ENCODE measurements around the gene UGT1A1. TPM values are rescaled to one million over a fixed set of nuclear protein-coding genes. Genes with fewer than 3 reads are reported as not detected.

The UGT1A1 gene
- polyA plus RNA-seq, 2 of the 4 experiments (the other 2 are of a cell fraction), result 1.9 TPM

DNA sequence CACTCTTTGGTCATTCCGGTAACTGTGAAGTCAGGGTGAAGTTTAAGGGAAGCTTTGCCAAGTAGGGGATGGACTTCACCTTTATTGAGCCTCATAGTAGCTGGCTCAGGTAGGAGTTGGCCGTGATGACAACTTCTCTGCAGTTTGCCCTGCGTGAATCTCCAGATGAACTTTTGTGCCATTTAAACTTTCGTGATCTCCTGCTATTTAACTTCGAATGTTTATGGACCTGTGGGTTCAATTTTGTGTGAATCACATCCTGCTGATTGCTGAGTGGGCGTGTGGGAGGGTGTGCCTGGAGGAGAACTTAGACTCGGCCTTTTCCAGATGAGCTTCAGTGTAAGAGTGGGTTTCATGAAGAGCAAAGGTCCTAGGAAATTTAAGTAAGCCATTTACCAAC is 4.2 kb downstream of the UGT1A1 start:
- Histone ChIP-seq H3K4me1 (peaks cover 48% of the 10 kb centered on the region), H3K27ac (peak overlapping the region; percentile 83 to 91), H3K4me3 (no peak overlapping the region), H3K4me2 (peak overlapping the region; percentile 52), H3K9me3 (peaks cover 4% of the 10 kb centered on the region; the same call in 2 of the 3 replicates)
- TF ChIP-seq JUN (IDR thresholded peaks at IDR 0.05) (0 out of 5 replicates have a peak, but pooled peaks of 1 of the 2 experiments have one; percentile 31), ZNF302 (CRISPR knock-in tag; IDR thresholded peaks at IDR 0.05) (no peak), EP300 (IDR thresholded peaks at IDR 0.05) (peak; percentile 8 to 74; a peak in 2 of 5 replicates), RAD21 (conservative IDR thresholded peaks at IDR 0.05 in 1 of 2, IDR thresholded peaks at IDR 0.05 in 1 of 2) (0 out of 5 replicates have a peak, but pooled peaks of 1 of the 2 experiments have one; percentile 17), NFE2L2 (conservative IDR thresholded peaks at IDR 0.05; ENCODE audit: low read length) (no peak), CHD4 (IDR thresholded peaks at IDR 0.05; ENCODE audit: borderline replicate concordance) (no peak), MAFK (IDR thresholded peaks at IDR 0.05; ENCODE audit: partially characterized antibody) (peak; percentile 50), RNF2 (IDR thresholded peaks at IDR 0.05; ENCODE audit: borderline replicate concordance, low read depth) (no peak), FOSL2 (IDR thresholded peaks at IDR 0.05) (no peak), FOSL2 (CRISPR knock-in tag; IDR thresholded peaks at IDR 0.05) (peak; percentile 45; the same call in 1 of the 2 replicates), CHD2 (IDR thresholded peaks at IDR 0.05; ENCODE audit: low read length, partially characterized antibody) (no peak), JUNB (IDR thresholded peaks at IDR 0.05) (peak; percentile 48), GATA3 (IDR thresholded peaks at IDR 0.05; ENCODE audit: borderline replicate concordance) (peak; percentile 41; the same call in 1 of the 2 replicates)
- TF ChIP-seq, protein P1, sequence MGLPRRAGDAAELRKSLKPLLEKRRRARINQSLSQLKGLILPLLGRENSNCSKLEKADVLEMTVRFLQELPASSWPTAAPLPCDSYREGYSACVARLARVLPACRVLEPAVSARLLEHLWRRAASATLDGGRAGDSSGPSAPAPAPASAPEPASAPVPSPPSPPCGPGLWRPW (IDR thresholded peaks at IDR 0.05), result no peak
- ChIA-PET CTCF (interaction anchor here (1.1 to 1.2 kb wide), 2 partner anchors 68 to 315 kb away, joined by 3 read pairs; no protein-coding TSS in a partner anchor), POLR2A (interaction anchor here (1.4 kb wide), 1 partner anchor 68 kb away, joined by 8 read pairs; no protein-coding TSS in a partner anchor)
- ATAC-seq (peak; percentile 43 to 73; a peak in 3 of 6 replicates), FAIRE-seq (no peak), DNase-seq (ENCODE audit: low read depth in 1 of 2, low spot score in 1 of 2) (peak in 1 of 2 experiments; percentile 66)
- WGBS (ENCODE audit: missing lambda C conversion rate), result 13% methylated on average over 7 of the region's 7 CpGs

DNA sequence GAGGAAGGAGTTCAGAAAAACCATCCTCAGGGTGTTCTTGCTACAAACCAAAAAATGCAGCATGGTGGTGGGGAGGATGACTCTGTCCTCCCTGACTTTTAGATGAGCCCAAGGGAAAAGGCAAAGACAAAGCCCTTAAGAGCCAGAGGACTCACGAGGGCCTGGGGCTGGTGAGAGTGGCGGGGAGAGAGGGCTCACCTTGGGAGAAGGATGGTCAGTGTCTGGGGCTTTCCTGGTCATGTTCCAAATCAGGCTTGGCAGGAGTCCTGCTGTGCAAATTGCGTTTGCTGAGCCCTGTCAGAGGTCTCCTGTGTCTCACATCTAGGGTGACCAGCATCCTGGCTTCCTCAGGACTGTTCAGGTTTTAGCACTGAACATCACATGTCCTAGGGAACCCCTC is 4.7 kb downstream of the UGT1A1 start:
- ChIA-PET CTCF (interaction anchor here (1.1 to 1.2 kb wide), 2 partner anchors 68 to 316 kb away, joined by 3 read pairs; no protein-coding TSS in a partner anchor), POLR2A (interaction anchor here (1.4 kb wide), 1 partner anchor 68 kb away, joined by 8 read pairs; no protein-coding TSS in a partner anchor)
- Histone ChIP-seq H3K9me3 (no peaks in the 10 kb centered on the region), H3K4me2 (peak overlapping the region; percentile 52), H3K4me1 (peaks cover 48% of the 10 kb centered on the region), H3K4me3 (no peak overlapping the region), H3K27ac (peak overlapping the region; percentile 83 to 91)
- ATAC-seq (peak in 1 of 2 experiments; percentile 49; a peak in 3 of 6 replicates), DNase-seq (ENCODE audit: low read depth in 1 of 2, low spot score in 1 of 2) (no peak), FAIRE-seq (no peak)
- 0 out of 2 replicates have a peak, but pooled peaks have one; percentile 7 for TF ChIP-seq POLR2A (IDR thresholded peaks at IDR 0.05; ENCODE audit: low read length)
- TF ChIP-seq JUNB (IDR thresholded peaks at IDR 0.05), result no peak
- 57% methylated on average over 3 of the region's 3 CpGs for WGBS (ENCODE audit: missing lambda C conversion rate)

DNA sequence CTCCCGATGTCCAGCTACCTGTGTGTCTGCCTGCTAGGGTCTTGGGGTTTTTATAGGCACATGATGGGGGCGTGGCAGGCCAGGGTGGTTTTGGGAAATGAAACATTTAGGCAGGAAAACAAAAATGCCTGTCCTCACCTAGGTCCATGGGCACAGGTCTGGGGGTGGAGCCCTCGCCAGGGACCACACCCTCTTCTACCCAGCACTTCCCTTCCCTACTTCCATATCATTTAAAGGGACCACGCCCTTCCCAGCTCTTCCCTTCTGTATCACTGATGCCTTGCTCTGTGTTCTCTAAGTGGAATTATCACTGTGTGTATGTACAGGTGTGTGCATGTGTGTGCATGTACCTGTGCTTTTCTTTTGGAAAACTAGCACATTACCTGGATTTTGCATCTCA is 6.3 kb downstream of the UGT1A1 start:
- 70% methylated on average over 4 of the region's 4 CpGs for WGBS (ENCODE audit: missing lambda C conversion rate)

DNA sequence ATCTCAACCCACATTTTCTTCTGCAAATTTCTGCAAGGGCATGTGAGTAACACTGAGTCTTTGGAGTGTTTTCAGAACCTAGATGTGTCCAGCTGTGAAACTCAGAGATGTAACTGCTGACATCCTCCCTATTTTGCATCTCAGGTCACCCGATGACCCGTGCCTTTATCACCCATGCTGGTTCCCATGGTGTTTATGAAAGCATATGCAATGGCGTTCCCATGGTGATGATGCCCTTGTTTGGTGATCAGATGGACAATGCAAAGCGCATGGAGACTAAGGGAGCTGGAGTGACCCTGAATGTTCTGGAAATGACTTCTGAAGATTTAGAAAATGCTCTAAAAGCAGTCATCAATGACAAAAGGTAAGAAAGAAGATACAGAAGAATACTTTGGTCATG is 8.0 kb downstream of the UGT1A1 start:
- FAIRE-seq, result no peak
- no peak for TF ChIP-seq EHMT2 (IDR thresholded peaks at IDR 0.05; ENCODE audit: low read depth)
- no peak for TF ChIP-seq TFCP2L1 (CRISPR knock-in tag; IDR thresholded peaks at IDR 0.05)
- no peak for TF ChIP-seq RNF2 (IDR thresholded peaks at IDR 0.05; ENCODE audit: borderline replicate concordance, low read depth)
- TF ChIP-seq, protein P2, sequence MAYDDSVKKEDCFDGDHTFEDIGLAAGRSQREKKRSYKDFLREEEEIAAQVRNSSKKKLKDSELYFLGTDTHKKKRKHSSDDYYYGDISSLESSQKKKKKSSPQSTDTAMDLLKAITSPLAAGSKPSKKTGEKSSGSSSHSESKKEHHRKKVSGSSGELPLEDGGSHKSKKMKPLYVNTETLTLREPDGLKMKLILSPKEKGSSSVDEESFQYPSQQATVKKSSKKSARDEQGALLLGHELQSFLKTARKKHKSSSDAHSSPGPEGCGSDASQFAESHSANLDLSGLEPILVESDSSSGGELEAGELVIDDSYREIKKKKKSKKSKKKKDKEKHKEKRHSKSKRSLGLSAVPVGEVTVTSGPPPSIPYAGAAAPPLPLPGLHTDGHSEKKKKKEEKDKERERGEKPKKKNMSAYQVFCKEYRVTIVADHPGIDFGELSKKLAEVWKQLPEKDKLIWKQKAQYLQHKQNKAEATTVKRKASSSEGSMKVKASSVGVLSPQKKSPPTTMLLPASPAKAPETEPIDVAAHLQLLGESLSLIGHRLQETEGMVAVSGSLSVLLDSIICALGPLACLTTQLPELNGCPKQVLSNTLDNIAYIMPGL (CRISPR knock-in tag; IDR thresholded peaks at IDR 0.05; ENCODE audit: borderline replicate concordance), result no peak
- no peak for TF ChIP-seq CEBPB (IDR thresholded peaks at IDR 0.05)
- no peak for TF ChIP-seq HOXB13 (CRISPR knock-in tag; IDR thresholded peaks at IDR 0.05; ENCODE audit: low read depth)
- no peak for TF ChIP-seq TP53 (CRISPR knock-in tag; IDR thresholded peaks at IDR 0.05)
- TF ChIP-seq, protein P3, sequence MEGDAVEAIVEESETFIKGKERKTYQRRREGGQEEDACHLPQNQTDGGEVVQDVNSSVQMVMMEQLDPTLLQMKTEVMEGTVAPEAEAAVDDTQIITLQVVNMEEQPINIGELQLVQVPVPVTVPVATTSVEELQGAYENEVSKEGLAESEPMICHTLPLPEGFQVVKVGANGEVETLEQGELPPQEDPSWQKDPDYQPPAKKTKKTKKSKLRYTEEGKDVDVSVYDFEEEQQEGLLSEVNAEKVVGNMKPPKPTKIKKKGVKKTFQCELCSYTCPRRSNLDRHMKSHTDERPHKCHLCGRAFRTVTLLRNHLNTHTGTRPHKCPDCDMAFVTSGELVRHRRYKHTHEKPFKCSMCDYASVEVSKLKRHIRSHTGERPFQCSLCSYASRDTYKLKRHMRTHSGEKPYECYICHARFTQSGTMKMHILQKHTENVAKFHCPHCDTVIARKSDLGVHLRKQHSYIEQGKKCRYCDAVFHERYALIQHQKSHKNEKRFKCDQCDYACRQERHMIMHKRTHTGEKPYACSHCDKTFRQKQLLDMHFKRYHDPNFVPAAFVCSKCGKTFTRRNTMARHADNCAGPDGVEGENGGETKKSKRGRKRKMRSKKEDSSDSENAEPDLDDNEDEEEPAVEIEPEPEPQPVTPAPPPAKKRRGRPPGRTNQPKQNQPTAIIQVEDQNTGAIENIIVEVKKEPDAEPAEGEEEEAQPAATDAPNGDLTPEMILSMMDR (IDR thresholded peaks at IDR 0.05), result no peak
- no peak for TF ChIP-seq NFE2L2 (conservative IDR thresholded peaks at IDR 0.05; ENCODE audit: low read length)
- no peak for TF ChIP-seq MAZ (IDR thresholded peaks at IDR 0.05; ENCODE audit: borderline replicate concordance, low read depth, low read length)
- TF ChIP-seq EP300 (IDR thresholded peaks at IDR 0.05), result no peak
- no peak for TF ChIP-seq SMC3 (IDR thresholded peaks at IDR 0.05)

More for the DNA sequence above, 6.3 kb downstream of the UGT1A1 start:
- Histone ChIP-seq H3K4me1 (peaks cover 40% of the 10 kb centered on the region), H3K27ac (peak overlapping the region; percentile 52 to 83), H3K4me3 (no peak overlapping the region), H3K4me2 (no peak overlapping the region), H3K9me3 (no peaks in the 10 kb centered on the region)
- no peak for DNase-seq (ENCODE audit: low read depth in 1 of 2, low spot score in 1 of 2)
- no peak for FAIRE-seq
- ChIA-PET POLR2A (no interaction called here), CTCF (interaction anchor here (0.7 kb wide), 1 partner anchor 104 kb away, joined by 3 read pairs; no protein-coding TSS in a partner anchor)
- peak in 1 of 2 experiments; percentile 56; a peak in 3 of 6 replicates for ATAC-seq
- TF ChIP-seq HDAC2 (IDR thresholded peaks at IDR 0.05) (no peak), SMC3 (IDR thresholded peaks at IDR 0.05) (no peak), HOXB5 (CRISPR knock-in tag; IDR thresholded peaks at IDR 0.05) (no peak), SREBF2 (IDR thresholded peaks at IDR 0.05) (no peak), HOXA7 (CRISPR knock-in tag; IDR thresholded peaks at IDR 0.05) (no peak), FOSB (CRISPR knock-in tag; IDR thresholded peaks at IDR 0.05) (no peak), MAFK (IDR thresholded peaks at IDR 0.05; ENCODE audit: partially characterized antibody) (no peak)
- TF ChIP-seq, protein P1 (IDR thresholded peaks at IDR 0.05), result no peak

More for the DNA sequence above, 8.0 kb downstream of the UGT1A1 start:
- ChIA-PET CTCF (interaction anchor here (0.8 kb wide), 1 partner anchor 11 kb away, joined by 3 read pairs; no protein-coding TSS in a partner anchor), POLR2A (no interaction called here)
- ATAC-seq, result no peak
- Histone ChIP-seq H3K4me3 (no peak overlapping the region), H3K4me2 (no peak overlapping the region), H3K27ac (peak overlapping the region in 1 of 2 experiments; percentile 55; a peak in 3 of 6 replicates), H3K9me3 (no peaks in the 10 kb centered on the region), H3K4me1 (peaks cover 33% of the 10 kb centered on the region)
- DNase-seq (ENCODE audit: low read depth in 1 of 2, low spot score in 1 of 2), result no peak
- WGBS (ENCODE audit: missing lambda C conversion rate), result 94% methylated on average over 4 of the region's 4 CpGs

Measured in A549 (cell line).